Karpas-422 (cell line): Measurements from ENCODE around the gene CFL1. TPM values are rescaled to one million over a fixed set of nuclear protein-coding genes. Genes with fewer than 3 reads are reported as not detected.

Experiments
- DNase-seq: peaks from one replicate; pipeline ENCODE4 v3.0.0-alpha.2; 2015
- H2AFZ ChIP-seq: fragments of 200-600 bp; sonication (generic); 2 replicates; pipeline ENCODE4 v1.6.1; 2014; ENCODE audit warnings: antibody characterized with exemption, low read length, mixed read lengths
- H3K27ac ChIP-seq: fragments of 200-600 bp; sonication (generic); 2 replicates; pipeline ENCODE4 v1.5.1; 2014; ENCODE audit warnings: mild to moderate bottlenecking, low read length, moderate library complexity
- H3K27me3 ChIP-seq: fragments of 200-600 bp; sonication (generic); 2 replicates; pipeline ENCODE4 v1.6.1; 2014; ENCODE audit warnings: low read length, mixed read lengths
- H3K36me3 ChIP-seq: fragments of 200-600 bp; sonication (generic); 2 replicates; pipeline ENCODE4 v1.6.1; 2014; ENCODE audit warnings: low read length, mixed read lengths; ENCODE audit not compliant: insufficient read depth
- H3K4me1 ChIP-seq: fragments of 200-600 bp; sonication (generic); 2 replicates; pipeline ENCODE4 v1.6.1; 2014; ENCODE audit warnings: mild to moderate bottlenecking, low read length, mixed read lengths
- H3K4me2 ChIP-seq: fragments of 200-600 bp; sonication (generic); 2 replicates; pipeline ENCODE4 v1.6.1; 2014; ENCODE audit warnings: low read length, low read depth, mild to moderate bottlenecking; ENCODE audit not compliant: poor library complexity, severe bottlenecking
- H3K4me3 ChIP-seq: fragments of 200-600 bp; sonication (generic); 2 replicates; pipeline ENCODE4 v1.5.1; 2014; ENCODE audit warnings: mild to moderate bottlenecking, antibody characterized with exemption, low read length, mixed read lengths
- H3K79me2 ChIP-seq: fragments of 200-600 bp; sonication (generic); 2 replicates; pipeline ENCODE4 v1.6.1; 2014; ENCODE audit warnings: mild to moderate bottlenecking, low read length, mixed read lengths
- H3K9ac ChIP-seq: fragments of 200-600 bp; sonication (generic); 2 replicates; pipeline ENCODE4 v1.6.0; 2014; ENCODE audit warnings: low read length
- H3K9me2 ChIP-seq: fragments of 200-600 bp; sonication (generic), shearing (Covaris generic); replicated peaks from 2 replicates; pipeline ENCODE4 v1.6.0; 2014; ENCODE audit warnings: mild to moderate bottlenecking, low read length, moderate library complexity; ENCODE audit not compliant: insufficient read depth
- H3K9me3 ChIP-seq: fragments of 300-700, 200-600 bp; sonication (generic); 2 replicates; pipeline ENCODE4 v1.6.1; 2014; ENCODE audit warnings: low read length, mixed read lengths
- H4K20me1 ChIP-seq: fragments of 200-600 bp; sonication (generic); 2 replicates; pipeline ENCODE4 v1.6.1; 2014; ENCODE audit warnings: mild to moderate bottlenecking, antibody characterized with exemption, low read length, low read depth; ENCODE audit not compliant: insufficient read depth
- total RNA-seq: library from RNA; depleted of rRNA; stranded (reverse); fragments of >200 nt; shearing (Covaris generic); gene quantifications from 2 replicates; pipeline ENCODE4 v1.2.3, GENCODE V29; 2014; ENCODE audit warnings: low replicate concordance

Gene CFL1
- total RNA-seq, 1 experiment from 2014 or later: 514 TPM

DNA sequence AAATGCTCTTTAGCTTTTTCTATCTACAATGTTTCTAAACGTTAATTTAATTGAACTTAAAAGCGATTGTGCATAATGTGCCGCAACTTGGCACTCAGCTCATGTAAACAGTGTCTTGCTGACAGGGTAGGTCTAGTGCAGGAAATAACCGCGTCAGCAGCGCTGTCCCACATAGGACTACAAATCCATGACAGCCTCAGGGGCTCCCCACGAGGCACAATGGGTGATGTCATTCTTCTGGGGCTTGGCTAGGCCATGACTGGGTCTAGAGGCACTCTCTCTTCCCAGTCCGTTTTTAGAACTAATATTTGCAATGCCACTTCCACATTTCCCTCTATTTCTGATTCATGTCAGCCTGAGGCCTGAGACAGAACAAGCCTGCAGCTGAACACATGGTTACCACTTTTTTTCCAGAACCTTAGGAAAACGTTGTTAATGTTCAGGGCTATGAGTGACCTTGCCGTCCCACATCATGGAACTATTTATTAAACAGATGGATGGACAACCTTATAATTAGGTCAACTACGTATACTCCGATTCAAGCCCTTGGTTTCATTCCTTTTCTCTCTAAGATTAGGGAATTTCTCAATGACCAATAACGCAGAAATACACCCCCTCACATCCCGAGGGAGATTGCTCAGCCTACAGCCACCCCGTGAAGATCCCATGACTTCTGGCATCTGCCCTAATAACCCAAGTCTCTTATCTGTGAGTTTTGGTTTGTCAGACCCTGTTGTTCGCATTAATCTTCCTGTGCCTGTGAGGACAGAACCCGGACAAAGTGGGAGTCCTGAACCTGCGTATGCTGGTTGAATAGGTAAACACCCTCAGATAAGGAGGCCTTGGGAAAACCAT, 43.6 kb downstream of the CFL1 start:
- Histone ChIP-seq H3K4me2 (no peak overlapping the region), H3K4me3 (no peak overlapping the region), H3K36me3 (no peaks in the 10 kb centered on the region), H3K4me1 (peaks cover 12% of the 10 kb centered on the region), H4K20me1 (no peaks in the 10 kb centered on the region), H3K27ac (no peak overlapping the region), H3K79me2 (no peaks in the 10 kb centered on the region), H3K9me3 (no peaks in the 10 kb centered on the region), H3K27me3 (no peaks in the 10 kb centered on the region), H3K9ac (no peak overlapping the region), H2AFZ (no peak overlapping the region), H3K9me2 (no peaks in the 10 kb centered on the region)
- peak; percentile 41 for DNase-seq

GRCh38 chr11:65811764-65812475, 46.1 kb downstream of the CFL1 start:
- Histone ChIP-seq H3K36me3 (no peaks in the 10 kb centered on the region), H3K4me2 (no peak overlapping the region), H3K4me3 (no peak overlapping the region), H3K27me3 (no peaks in the 10 kb centered on the region), H4K20me1 (no peaks in the 10 kb centered on the region), H3K9me2 (no peaks in the 10 kb centered on the region), H3K9me3 (no peaks in the 10 kb centered on the region), H3K79me2 (no peaks in the 10 kb centered on the region), H3K9ac (no peak overlapping the region), H3K27ac (no peak overlapping the region), H2AFZ (no peak overlapping the region), H3K4me1 (peaks cover 2% of the 10 kb centered on the region; the same call in 1 of the 2 replicates)
- DNase-seq: no peak

- no peaks in the 10 kb centered on the region for H3K9me2 ChIP-seq
- no peaks in the 10 kb centered on the region for H4K20me1 ChIP-seq
- no peaks in the 10 kb centered on the region for H3K36me3 ChIP-seq
- no peak overlapping the region for H3K9ac ChIP-seq
- H3K27ac ChIP-seq: no peak overlapping the region
- no peak overlapping the region for H3K4me3 ChIP-seq
- H2AFZ ChIP-seq: no peak overlapping the region
- H3K9me3 ChIP-seq: no peaks in the 10 kb centered on the region
- H3K79me2 ChIP-seq: no peaks in the 10 kb centered on the region
- H3K27me3 ChIP-seq: no peaks in the 10 kb centered on the region
- DNase-seq: peak; percentile 58
- H3K4me2 ChIP-seq: no peak overlapping the region
- H3K4me1 ChIP-seq: no peaks in the 10 kb centered on the region
Observed at GRCh38 chr11:65810046-65810868, 47.7 kb downstream of the CFL1 start.

DNA sequence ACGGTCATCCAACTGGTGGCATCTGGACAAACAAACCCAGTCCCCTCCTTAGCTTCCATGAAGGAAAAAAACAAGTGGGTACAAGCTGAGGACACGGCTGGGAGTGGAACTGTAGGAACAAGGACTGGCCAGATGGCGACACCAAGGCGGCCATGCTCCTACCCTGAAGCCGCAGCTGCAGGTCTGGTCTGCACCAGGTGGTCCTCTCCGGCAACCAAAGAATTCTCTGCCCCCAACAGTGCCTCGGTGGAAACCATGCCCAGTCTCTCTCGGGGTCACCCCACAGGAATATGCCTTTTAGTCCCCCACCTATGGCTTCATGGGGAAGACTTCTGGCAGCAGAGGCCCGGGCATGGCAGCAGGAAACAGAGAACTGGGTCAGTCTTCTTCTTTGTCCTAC, 48.5 kb downstream of the CFL1 start:
- no peaks in the 10 kb centered on the region for H3K27me3 ChIP-seq
- H3K9ac ChIP-seq: no peak overlapping the region
- H3K4me3 ChIP-seq: no peak overlapping the region
- no peaks in the 10 kb centered on the region for H3K79me2 ChIP-seq
- no peak overlapping the region for H3K4me2 ChIP-seq
- H4K20me1 ChIP-seq: no peaks in the 10 kb centered on the region
- no peak for DNase-seq
- H3K9me2 ChIP-seq: no peaks in the 10 kb centered on the region
- no peaks in the 10 kb centered on the region for H3K9me3 ChIP-seq
- H2AFZ ChIP-seq: no peak overlapping the region
- H3K36me3 ChIP-seq: no peaks in the 10 kb centered on the region
- H3K4me1 ChIP-seq: no peaks in the 10 kb centered on the region
- H3K27ac ChIP-seq: no peak overlapping the region

DNA sequence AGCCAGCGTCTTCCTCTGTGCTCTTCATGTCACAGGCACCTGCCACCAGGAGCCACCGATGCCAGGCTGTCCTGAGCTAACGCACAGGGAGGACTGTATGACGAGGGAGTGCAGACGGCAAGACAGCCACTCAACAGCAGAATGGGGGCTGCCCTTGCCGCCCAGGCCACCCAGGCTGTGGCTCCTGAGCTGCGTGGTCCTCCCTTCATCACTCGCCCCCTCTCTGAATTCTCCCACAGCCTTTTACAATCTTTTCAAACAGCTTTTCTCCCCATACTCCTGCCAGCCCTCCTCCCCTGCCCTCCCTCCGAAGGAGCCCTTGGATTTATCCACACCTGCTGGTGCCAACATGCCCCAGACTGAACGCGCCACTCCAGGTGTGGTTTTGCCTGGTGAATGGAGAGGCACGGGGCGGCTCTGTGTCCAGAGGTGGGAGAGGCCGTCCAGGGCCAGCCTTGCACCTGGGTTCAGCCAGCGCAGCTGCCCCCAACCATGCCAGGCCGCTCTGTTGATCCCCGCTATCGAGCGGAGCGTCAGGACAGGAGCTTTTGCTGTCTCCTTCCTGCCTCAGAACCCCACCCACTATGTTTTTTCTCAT, 49.1 kb downstream of the CFL1 start:
- no peaks in the 10 kb centered on the region for H3K79me2 ChIP-seq
- H3K27me3 ChIP-seq: no peaks in the 10 kb centered on the region
- no peaks in the 10 kb centered on the region for H3K36me3 ChIP-seq
- DNase-seq: no peak
- H3K9me3 ChIP-seq: no peaks in the 10 kb centered on the region
- no peak overlapping the region for H3K4me2 ChIP-seq
- H3K4me3 ChIP-seq: no peak overlapping the region
- H3K27ac ChIP-seq: no peak overlapping the region
- no peaks in the 10 kb centered on the region for H3K4me1 ChIP-seq
- H3K9me2 ChIP-seq: no peaks in the 10 kb centered on the region
- no peak overlapping the region for H3K9ac ChIP-seq
- H4K20me1 ChIP-seq: no peaks in the 10 kb centered on the region
- H2AFZ ChIP-seq: no peak overlapping the region

DNA sequence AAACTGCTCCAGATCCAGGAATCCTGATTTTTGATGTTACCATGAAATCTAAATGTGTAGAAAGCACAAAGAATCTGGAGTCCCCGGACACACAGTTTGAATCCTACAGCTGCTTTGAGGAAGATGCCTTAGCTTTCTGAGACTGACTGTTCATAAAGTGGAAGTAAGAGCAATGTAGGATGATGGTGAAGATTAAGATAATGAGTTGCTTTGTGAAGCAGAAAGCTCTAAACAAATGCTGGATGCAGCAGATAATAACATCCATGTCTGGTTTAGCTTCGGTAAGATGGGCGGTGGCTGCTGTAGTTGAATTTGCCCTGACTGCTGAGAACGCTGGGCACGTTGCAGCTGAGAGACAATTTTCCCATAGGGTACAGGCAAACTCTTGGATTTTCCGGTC, 51.0 kb downstream of the CFL1 start:
- no peak for DNase-seq
- Histone ChIP-seq H2AFZ (no peak overlapping the region), H4K20me1 (no peaks in the 10 kb centered on the region), H3K27ac (no peak overlapping the region), H3K4me1 (no peaks in the 10 kb centered on the region), H3K79me2 (no peaks in the 10 kb centered on the region), H3K36me3 (no peaks in the 10 kb centered on the region), H3K4me3 (no peak overlapping the region), H3K27me3 (no peaks in the 10 kb centered on the region), H3K9me2 (no peaks in the 10 kb centered on the region), H3K9ac (no peak overlapping the region), H3K9me3 (no peaks in the 10 kb centered on the region), H3K4me2 (no peak overlapping the region)
